DND-41 (cell line): ENCODE measurements around the gene DLGAP5.

Experiments used
- ATAC-seq: fragments of 200-7000 bp; cut with Tn5 transposase; 3 replicates; pipeline ENCODE4 v1.9.1; 2021; ENCODE audit warnings: low read depth; ENCODE audit not compliant: insufficient read depth
- DNase-seq: peaks from one replicate; pipeline ENCODE4 v3.0.0-alpha.2; 2020
- H2AFZ ChIP-seq: 2 replicates; pipeline ENCODE4 v1.6.0; 2012; ENCODE audit warnings: low read depth, low read length
- H3K27ac ChIP-seq: 2 replicates; pipeline ENCODE4 v1.5.1; 2012; ENCODE audit warnings: low read length, inconsistent platforms
- H3K27me3 ChIP-seq: fragments of 200-600 bp; sonication (generic); 2 replicates; pipeline ENCODE4 v1.6.0; 2012; ENCODE audit warnings: low read length, mild to moderate bottlenecking, inconsistent platforms; ENCODE audit not compliant: insufficient read depth, poor library complexity
- H3K36me3 ChIP-seq: 2 replicates; pipeline ENCODE4 v1.5.1; 2012; ENCODE audit warnings: low read length, inconsistent platforms; ENCODE audit not compliant: insufficient read depth
- H3K4me1 ChIP-seq: 2 replicates; pipeline ENCODE4 v1.5.1; 2012; ENCODE audit warnings: mild to moderate bottlenecking, low read length; ENCODE audit not compliant: insufficient read depth
- H3K4me2 ChIP-seq: 2 replicates; pipeline ENCODE4 v1.6.0; 2012; ENCODE audit warnings: mild to moderate bottlenecking, moderate library complexity, low read length, inconsistent platforms; ENCODE audit not compliant: insufficient read depth
- H3K4me3 ChIP-seq, 2 experiments: fragments of 200-600 bp in 1 of 2; shearing (Covaris generic) in 1 of 2; 2 replicates each; pipeline ENCODE4 v1.5.1; 2012 to 2016; ENCODE audit warnings: inconsistent platforms in 2 of 2, low read length in 2 of 2, mild to moderate bottlenecking in 2 of 2, low read depth in 1 of 2, moderate library complexity in 1 of 2
- H3K79me2 ChIP-seq: 2 replicates; pipeline ENCODE4 v1.6.0; 2012; ENCODE audit warnings: low read length, inconsistent platforms; ENCODE audit not compliant: insufficient read depth
- H3K9ac ChIP-seq: 2 replicates; pipeline ENCODE4 v1.6.0; 2012; ENCODE audit warnings: low read depth, mild to moderate bottlenecking, inconsistent platforms, low read length, moderate library complexity
- H3K9me3 ChIP-seq: 2 replicates; pipeline ENCODE4 v1.5.1; 2012; ENCODE audit warnings: low read length, moderate library complexity, mild to moderate bottlenecking, inconsistent platforms; ENCODE audit not compliant: insufficient read depth, severe bottlenecking
- H4K20me1 ChIP-seq: 2 replicates; pipeline ENCODE4 v1.6.0; 2012; ENCODE audit warnings: low read length; ENCODE audit not compliant: insufficient read depth
- EZH2 ChIP-seq: IDR thresholded peaks from 3 replicates; pipeline ENCODE4 v1.6.1; 2012; ENCODE audit warnings: borderline replicate concordance, low read depth, mild to moderate bottlenecking, moderate library complexity, low read length, inconsistent platforms; ENCODE audit not compliant: severe bottlenecking
- TF ChIP-seq, protein P1 (sequence below): IDR thresholded peaks from 2 replicates; pipeline ENCODE4 v1.5.1; 2012; ENCODE audit warnings: borderline replicate concordance, low read length, moderate library complexity, mild to moderate bottlenecking; ENCODE audit not compliant: poor library complexity, severe bottlenecking; ENCODE audit errors: extremely low read depth

DLGAP5 gene

DNA sequence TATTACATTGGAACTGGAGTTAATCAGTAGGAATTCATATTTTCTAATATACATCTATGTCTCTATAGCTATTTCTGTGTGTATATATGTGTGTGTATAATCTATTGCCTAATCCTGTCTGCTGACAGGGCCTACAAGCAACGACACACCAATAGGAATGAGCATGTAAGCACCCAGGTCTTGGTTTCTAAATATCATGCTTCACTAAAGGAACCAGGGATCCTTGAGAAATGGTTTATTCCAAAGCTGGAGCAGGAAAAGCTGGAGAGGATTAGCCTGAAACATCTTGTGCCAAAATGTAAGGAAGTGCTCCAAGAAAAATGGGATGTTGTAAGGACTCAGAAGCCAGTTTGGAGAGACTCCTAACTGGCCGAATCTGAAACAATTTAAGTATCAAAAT is 91.6 kb downstream of the DLGAP5 start:
- Histone ChIP-seq H3K4me3 (no peak overlapping the region), H3K9me3 (no peaks in the 10 kb centered on the region), H3K27ac (no peak overlapping the region), H3K9ac (no peak overlapping the region), H3K79me2 (no peaks in the 10 kb centered on the region), H2AFZ (no peak overlapping the region), H3K27me3 (no peaks in the 10 kb centered on the region), H3K36me3 (no peaks in the 10 kb centered on the region), H3K4me2 (no peak overlapping the region), H4K20me1 (no peaks in the 10 kb centered on the region), H3K4me1 (no peaks in the 10 kb centered on the region)
- no peak for TF ChIP-seq EZH2
- TF ChIP-seq, protein P1, sequence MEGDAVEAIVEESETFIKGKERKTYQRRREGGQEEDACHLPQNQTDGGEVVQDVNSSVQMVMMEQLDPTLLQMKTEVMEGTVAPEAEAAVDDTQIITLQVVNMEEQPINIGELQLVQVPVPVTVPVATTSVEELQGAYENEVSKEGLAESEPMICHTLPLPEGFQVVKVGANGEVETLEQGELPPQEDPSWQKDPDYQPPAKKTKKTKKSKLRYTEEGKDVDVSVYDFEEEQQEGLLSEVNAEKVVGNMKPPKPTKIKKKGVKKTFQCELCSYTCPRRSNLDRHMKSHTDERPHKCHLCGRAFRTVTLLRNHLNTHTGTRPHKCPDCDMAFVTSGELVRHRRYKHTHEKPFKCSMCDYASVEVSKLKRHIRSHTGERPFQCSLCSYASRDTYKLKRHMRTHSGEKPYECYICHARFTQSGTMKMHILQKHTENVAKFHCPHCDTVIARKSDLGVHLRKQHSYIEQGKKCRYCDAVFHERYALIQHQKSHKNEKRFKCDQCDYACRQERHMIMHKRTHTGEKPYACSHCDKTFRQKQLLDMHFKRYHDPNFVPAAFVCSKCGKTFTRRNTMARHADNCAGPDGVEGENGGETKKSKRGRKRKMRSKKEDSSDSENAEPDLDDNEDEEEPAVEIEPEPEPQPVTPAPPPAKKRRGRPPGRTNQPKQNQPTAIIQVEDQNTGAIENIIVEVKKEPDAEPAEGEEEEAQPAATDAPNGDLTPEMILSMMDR: no peak
- ATAC-seq (no peak), DNase-seq (no peak)

DNA sequence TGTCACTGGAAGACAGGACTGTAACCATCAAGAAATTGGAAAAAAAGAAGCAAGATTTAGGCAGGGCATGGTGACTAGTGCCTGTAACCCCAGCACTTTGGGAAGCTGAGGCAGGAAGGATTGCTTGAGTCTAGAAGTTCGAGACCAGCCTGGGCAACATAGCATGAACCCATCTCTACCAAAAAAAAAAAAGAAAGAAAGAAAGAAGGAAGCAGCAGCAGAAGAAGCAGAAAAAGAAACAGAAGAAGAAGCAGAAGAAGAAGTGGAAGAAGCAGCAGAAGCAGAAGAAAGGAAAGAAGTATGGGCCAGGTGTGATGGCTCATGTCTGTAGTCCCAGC is 92.9 kb downstream of the DLGAP5 start:
- Histone ChIP-seq H2AFZ (no peak overlapping the region), H3K4me2 (no peak overlapping the region), H3K27ac (no peak overlapping the region), H3K4me1 (no peaks in the 10 kb centered on the region), H3K9ac (no peak overlapping the region), H3K4me3 (no peak overlapping the region), H4K20me1 (no peaks in the 10 kb centered on the region), H3K79me2 (no peaks in the 10 kb centered on the region), H3K9me3 (no peaks in the 10 kb centered on the region), H3K27me3 (no peaks in the 10 kb centered on the region), H3K36me3 (no peaks in the 10 kb centered on the region)
- TF ChIP-seq, protein P1: no peak
- no peak for TF ChIP-seq EZH2
- ATAC-seq (no peak), DNase-seq (no peak)
